GM23338 (cell line): Measurements from ENCODE around the gene CEBPZ. TPM values are rescaled to one million over a fixed set of nuclear protein-coding genes. Genes with fewer than 3 reads are reported as not detected.
A peak's percentile ranks its signal among the peaks of the same experiment; 100 is the strongest.
"Not testable (repeated sequence)": the region's sequence is repeated elsewhere in the genome, so short reads cannot be mapped to it uniquely, and the experiment has no call there.

Experiments used
- ATAC-seq: fragments of 200-7000 bp; cut with Tn5 transposase; 3 replicates; pipeline ENCODE4 v1.9.1; 2020
- DNase-seq: peaks from one replicate; pipeline ENCODE4 v3.0.0-alpha.2; 2015; ENCODE audit warnings: low spot score
- H2AFZ ChIP-seq: fragments of 200-600 bp; sonication (generic); 2 replicates; pipeline ENCODE4 v1.8.0; 2016; ENCODE audit warnings: antibody characterized with exemption, mild to moderate bottlenecking, moderate library complexity
- H3F3A ChIP-seq: fragments of 200-600 bp; sonication (generic); replicated peaks from 2 replicates; pipeline ENCODE4 v1.8.0; 2017; ENCODE audit warnings: antibody characterized with exemption, mixed run types, low read depth
- H3K27ac ChIP-seq: fragments of 200-600 bp; sonication (generic); 2 replicates; pipeline ENCODE4 v1.6.1; 2016; ENCODE audit warnings: low read depth
- H3K27me3 ChIP-seq: fragments of 200-600 bp; sonication (generic); 2 replicates; pipeline ENCODE4 v1.8.0; 2016; ENCODE audit warnings: mild to moderate bottlenecking, mixed run types, moderate library complexity; ENCODE audit not compliant: insufficient read depth
- H3K36me3 ChIP-seq: fragments of 200-600 bp; sonication (generic); 2 replicates; pipeline ENCODE4 v1.8.0; 2016; ENCODE audit warnings: mild to moderate bottlenecking; ENCODE audit not compliant: insufficient read depth
- H3K4me1 ChIP-seq: fragments of 200-600 bp; sonication (generic); 2 replicates; pipeline ENCODE4 v1.8.0; 2016; ENCODE audit warnings: mild to moderate bottlenecking, moderate library complexity; ENCODE audit not compliant: insufficient read depth
- H3K4me2 ChIP-seq: fragments of 200-600 bp; sonication (generic); 2 replicates; pipeline ENCODE4 v1.7.1; 2017; ENCODE audit warnings: mixed run types
- H3K4me3 ChIP-seq: fragments of 200-600 bp; sonication (generic); 2 replicates; pipeline ENCODE4 v1.6.1; 2016; ENCODE audit warnings: mixed run types
- H3K79me2 ChIP-seq: fragments of 200-600 bp; sonication (generic); replicated peaks from 2 replicates; pipeline ENCODE4 v1.8.0; 2017; ENCODE audit warnings: mild to moderate bottlenecking; ENCODE audit not compliant: insufficient read depth
- H3K9me2 ChIP-seq: fragments of 200-600 bp; sonication (generic); 2 replicates; pipeline ENCODE4 v1.8.0; 2017; ENCODE audit not compliant: insufficient read depth
- H4K20me1 ChIP-seq: fragments of 200-600 bp; sonication (generic); replicated peaks from 2 replicates; pipeline ENCODE4 v1.8.0; 2017; ENCODE audit warnings: mild to moderate bottlenecking; ENCODE audit not compliant: insufficient read depth
- H3K27ac Mint-ChIP-seq: 2 replicates; pipeline ENCODE4 v1.8.0; 2020; ENCODE audit warnings: inconsistent platforms, mild to moderate bottlenecking, moderate library complexity, mixed read lengths
- H3K27me3 Mint-ChIP-seq: 3 replicates; pipeline ENCODE4 v1.8.0; 2022; ENCODE audit warnings: low read depth, mild to moderate bottlenecking, moderate library complexity, mixed read lengths, inconsistent platforms; ENCODE audit not compliant: insufficient read depth, poor library complexity
- H3K36me3 Mint-ChIP-seq: 3 replicates; pipeline ENCODE4 v1.8.0; 2021; ENCODE audit warnings: low read depth, mild to moderate bottlenecking, inconsistent platforms, moderate library complexity, mixed read lengths
- H3K4me1 Mint-ChIP-seq: 3 replicates; pipeline ENCODE4 v1.8.0; 2020; ENCODE audit warnings: mild to moderate bottlenecking, inconsistent platforms, mixed read lengths
- H3K4me3 Mint-ChIP-seq: 3 replicates; pipeline ENCODE4 v1.8.0; 2021; ENCODE audit warnings: moderate library complexity, mild to moderate bottlenecking, inconsistent platforms, mixed read lengths
- H3K9me3 Mint-ChIP-seq: 3 replicates; pipeline ENCODE4 v1.8.0; 2020; ENCODE audit warnings: moderate library complexity, mild to moderate bottlenecking, inconsistent platforms, mixed read lengths
- CREB1 ChIP-seq: fragments of 250-450 bp; sonication (Bioruptor Pico); IDR thresholded peaks from 2 replicates; pipeline ENCODE4 v1.5.0; 2020; ENCODE audit warnings: low read depth, mild to moderate bottlenecking, moderate library complexity
- EZH2 ChIP-seq: fragments of 200-600 bp; sonication (generic); IDR thresholded peaks from one replicate; pipeline ENCODE4 v1.8.0; 2017; ENCODE audit warnings: antibody characterized with exemption, mild to moderate bottlenecking, low read depth; ENCODE audit not compliant: unreplicated experiment
- JUNB ChIP-seq: IDR thresholded peaks from one replicate; pipeline ENCODE4 v1.6.1; 2016; ENCODE audit warnings: antibody characterized with exemption; ENCODE audit not compliant: unreplicated experiment
- NANOG ChIP-seq: IDR thresholded peaks from 2 replicates; pipeline ENCODE4 v1.6.1; 2016; ENCODE audit warnings: antibody characterized with exemption, borderline replicate concordance
- POLR2AphosphoS5 ChIP-seq: IDR thresholded peaks from 2 replicates; pipeline ENCODE4 v1.6.1; 2016; ENCODE audit warnings: antibody characterized with exemption, low read depth
- STAT1 ChIP-seq: IDR thresholded peaks from one replicate; pipeline ENCODE4 v1.6.1; 2016; ENCODE audit warnings: antibody characterized with exemption; ENCODE audit not compliant: unreplicated experiment
- ZNF114 ChIP-seq: fragments of 250-450 bp; sonication (Bioruptor Pico); IDR thresholded peaks from 2 replicates; pipeline ENCODE4 v1.5.0; 2020; ENCODE audit warnings: mild to moderate bottlenecking, moderate library complexity
- polyA plus RNA-seq: library from polyadenylated mRNA; unstranded; fragments of >200 nt; fragmentation: Nextera tagmentation; extraction: Ambion mirVana; gene quantifications from 2 replicates; pipeline ENCODE4 v1.2.1, GENCODE V29; 2016
- total RNA-seq: library from RNA; depleted of rRNA; stranded (reverse); fragments of >200 nt; shearing (Covaris generic); gene quantifications from 2 replicates; pipeline ENCODE4 v1.2.3, GENCODE V29; 2014
- TF ChIP-seq, protein P1 (sequence below), 2 experiments: fragments of 200-600 bp in 1 of 2; sonication (generic) in 1 of 2; conservative IDR thresholded peaks; 2 replicates each; pipeline versions ENCODE4 v1.5.1 to v1.6.1; 2016 to 2017; ENCODE audit warnings: antibody characterized with exemption in 2 of 2, low read depth in 2 of 2, mild to moderate bottlenecking in 2 of 2, moderate library complexity in 1 of 2
- TF ChIP-seq, protein P2 (sequence below): IDR thresholded peaks from one replicate; pipeline ENCODE4 v1.6.1; 2018; ENCODE audit warnings: antibody characterized with exemption; ENCODE audit not compliant: unreplicated experiment

The CEBPZ gene
- total and polyA plus RNA-seq, 2 experiments from 2014 or later, result 133 to 185 TPM

DNA sequence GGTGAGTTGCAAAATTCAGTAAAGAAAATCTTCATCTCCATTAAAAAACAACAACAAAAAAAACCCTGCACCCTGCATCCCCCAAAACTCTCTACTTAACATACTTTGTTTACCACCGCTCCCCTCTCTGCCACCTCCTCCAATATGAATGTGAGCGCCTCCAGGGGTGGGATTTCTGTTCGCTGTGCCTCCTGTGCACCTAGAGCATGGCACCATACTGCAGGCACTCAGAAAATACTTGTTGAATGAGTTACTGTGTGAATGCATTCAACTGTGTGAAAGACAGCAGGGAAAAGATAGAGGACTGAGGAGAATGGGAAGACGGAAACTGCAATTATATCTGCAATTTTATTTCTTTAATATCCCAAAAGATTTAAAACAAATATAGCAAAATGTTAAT is 4.5 kb downstream of the CEBPZ start:
- Histone ChIP-seq H3K4me3 (peak overlapping the region; percentile 57), H3K27ac (peak overlapping the region; percentile 99), H3K4me2 (peak overlapping the region; percentile 83), H3K9me2 (no peaks in the 10 kb centered on the region), H4K20me1 (peaks cover 17% of the 10 kb centered on the region; the same call in 1 of the 2 replicates), H3K27me3 (no peaks in the 10 kb centered on the region), H3K79me2 (peaks cover 93% of the 10 kb centered on the region), H3K36me3 (peaks cover 27% of the 10 kb centered on the region), H3F3A (peaks cover 22% of the 10 kb centered on the region), H3K4me1 (peaks cover 63% of the 10 kb centered on the region), H2AFZ (no peak overlapping the region)
- Mint-ChIP-seq H3K9me3 (no peaks in the 10 kb centered on the region), H3K27me3 (no peaks in the 10 kb centered on the region), H3K4me1 (peaks cover 45% of the 10 kb centered on the region), H3K4me3 (peak overlapping the region; percentile 68), H3K36me3 (peaks cover 63% of the 10 kb centered on the region), H3K27ac (peak overlapping the region; percentile 91)
- ATAC-seq, result peak; percentile 27
- TF ChIP-seq CREB1 (no peak), POLR2AphosphoS5 (no peak), STAT1 (no peak), EZH2 (no peak), NANOG (no peak), ZNF114 (no peak)
- peak; percentile 36 for DNase-seq

DNA sequence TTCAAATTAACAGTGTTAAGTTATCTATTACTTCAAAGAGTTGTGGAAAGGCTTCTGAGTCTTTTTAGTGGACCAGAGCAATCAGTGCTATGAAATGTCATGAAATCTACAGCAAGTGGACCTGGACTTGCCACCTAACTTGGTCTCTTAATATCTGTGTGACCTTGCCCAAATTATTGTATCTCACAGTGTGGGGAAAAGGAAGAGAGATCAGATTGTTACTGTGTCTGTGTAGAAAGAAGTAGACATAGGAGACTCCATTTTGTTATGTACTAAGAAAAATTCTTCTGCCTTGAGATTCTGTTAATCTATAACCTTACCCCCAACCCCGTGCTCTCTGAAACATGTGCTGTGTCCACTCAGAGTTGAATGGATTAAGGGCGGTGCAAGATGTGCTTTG is 6.3 kb downstream of the CEBPZ start:
- Histone ChIP-seq H3K36me3 (peaks cover 43% of the 10 kb centered on the region), H3K4me3 (peak overlapping the region; percentile 24), H3K27ac (peak overlapping the region; percentile 97), H3F3A (peaks cover 22% of the 10 kb centered on the region), H3K4me1 (peaks cover 62% of the 10 kb centered on the region), H3K4me2 (peak overlapping the region; percentile 73), H3K79me2 (peaks cover 93% of the 10 kb centered on the region), H4K20me1 (peaks cover 21% of the 10 kb centered on the region; the same call in 1 of the 2 replicates)
- not testable (repeated sequence) for H2AFZ ChIP-seq, H3K27me3 ChIP-seq, ATAC-seq, H3K27me3 Mint-ChIP-seq, DNase-seq, H3K9me2 ChIP-seq, H3K9me3 Mint-ChIP-seq
- Mint-ChIP-seq H3K36me3 (peaks cover 80% of the 10 kb centered on the region), H3K4me1 (peaks cover 45% of the 10 kb centered on the region), H3K27ac (peak overlapping the region; percentile 92), H3K4me3 (peak overlapping the region; percentile 64)

DNA sequence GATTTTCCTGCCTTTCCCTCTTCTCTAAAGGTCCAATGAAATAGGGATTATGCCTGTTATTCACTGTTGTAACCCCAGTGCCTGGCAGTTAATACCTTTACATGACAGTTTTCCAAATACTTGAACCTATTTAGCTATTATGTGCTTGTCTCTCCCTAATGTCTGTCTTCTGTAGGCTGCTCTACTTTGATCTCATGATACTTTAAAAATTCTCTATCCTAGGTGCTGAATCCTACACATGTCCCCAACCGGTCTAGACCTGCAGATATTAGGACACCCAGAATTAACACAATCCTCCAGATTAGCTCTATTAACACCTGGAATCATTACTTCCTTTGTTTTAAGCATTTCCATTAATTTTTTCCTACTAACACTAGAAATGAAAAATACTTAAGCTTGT is 7.3 kb downstream of the CEBPZ start:
- Mint-ChIP-seq H3K27me3 (no peaks in the 10 kb centered on the region), H3K9me3 (no peaks in the 10 kb centered on the region), H3K36me3 (peaks cover 86% of the 10 kb centered on the region), H3K4me3 (peak overlapping the region; percentile 17; the same call in 2 of the 3 replicates), H3K4me1 (peaks cover 42% of the 10 kb centered on the region), H3K27ac (peak overlapping the region; percentile 20; the same call in 1 of the 2 replicates)
- Histone ChIP-seq H3K36me3 (peaks cover 53% of the 10 kb centered on the region), H3K4me2 (peak overlapping the region; percentile 73), H3K9me2 (no peaks in the 10 kb centered on the region), H2AFZ (no peak overlapping the region), H3K4me1 (peaks cover 51% of the 10 kb centered on the region), H3K27ac (peak overlapping the region; percentile 97), H3F3A (peaks cover 25% of the 10 kb centered on the region), H3K27me3 (no peaks in the 10 kb centered on the region), H3K4me3 (peak overlapping the region; percentile 24; the same call in 1 of the 2 replicates), H4K20me1 (peaks cover 16% of the 10 kb centered on the region; the same call in 1 of the 2 replicates), H3K79me2 (peaks cover 90% of the 10 kb centered on the region)
- no peak for ATAC-seq
- TF ChIP-seq, protein P1, sequence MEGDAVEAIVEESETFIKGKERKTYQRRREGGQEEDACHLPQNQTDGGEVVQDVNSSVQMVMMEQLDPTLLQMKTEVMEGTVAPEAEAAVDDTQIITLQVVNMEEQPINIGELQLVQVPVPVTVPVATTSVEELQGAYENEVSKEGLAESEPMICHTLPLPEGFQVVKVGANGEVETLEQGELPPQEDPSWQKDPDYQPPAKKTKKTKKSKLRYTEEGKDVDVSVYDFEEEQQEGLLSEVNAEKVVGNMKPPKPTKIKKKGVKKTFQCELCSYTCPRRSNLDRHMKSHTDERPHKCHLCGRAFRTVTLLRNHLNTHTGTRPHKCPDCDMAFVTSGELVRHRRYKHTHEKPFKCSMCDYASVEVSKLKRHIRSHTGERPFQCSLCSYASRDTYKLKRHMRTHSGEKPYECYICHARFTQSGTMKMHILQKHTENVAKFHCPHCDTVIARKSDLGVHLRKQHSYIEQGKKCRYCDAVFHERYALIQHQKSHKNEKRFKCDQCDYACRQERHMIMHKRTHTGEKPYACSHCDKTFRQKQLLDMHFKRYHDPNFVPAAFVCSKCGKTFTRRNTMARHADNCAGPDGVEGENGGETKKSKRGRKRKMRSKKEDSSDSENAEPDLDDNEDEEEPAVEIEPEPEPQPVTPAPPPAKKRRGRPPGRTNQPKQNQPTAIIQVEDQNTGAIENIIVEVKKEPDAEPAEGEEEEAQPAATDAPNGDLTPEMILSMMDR (conservative IDR thresholded peaks at IDR 0.05; ENCODE audit: low read depth in 2 of 2), result no peak
- TF ChIP-seq CREB1 (no peak), JUNB (no peak), ZNF114 (no peak), NANOG (no peak)
- TF ChIP-seq, protein P2, sequence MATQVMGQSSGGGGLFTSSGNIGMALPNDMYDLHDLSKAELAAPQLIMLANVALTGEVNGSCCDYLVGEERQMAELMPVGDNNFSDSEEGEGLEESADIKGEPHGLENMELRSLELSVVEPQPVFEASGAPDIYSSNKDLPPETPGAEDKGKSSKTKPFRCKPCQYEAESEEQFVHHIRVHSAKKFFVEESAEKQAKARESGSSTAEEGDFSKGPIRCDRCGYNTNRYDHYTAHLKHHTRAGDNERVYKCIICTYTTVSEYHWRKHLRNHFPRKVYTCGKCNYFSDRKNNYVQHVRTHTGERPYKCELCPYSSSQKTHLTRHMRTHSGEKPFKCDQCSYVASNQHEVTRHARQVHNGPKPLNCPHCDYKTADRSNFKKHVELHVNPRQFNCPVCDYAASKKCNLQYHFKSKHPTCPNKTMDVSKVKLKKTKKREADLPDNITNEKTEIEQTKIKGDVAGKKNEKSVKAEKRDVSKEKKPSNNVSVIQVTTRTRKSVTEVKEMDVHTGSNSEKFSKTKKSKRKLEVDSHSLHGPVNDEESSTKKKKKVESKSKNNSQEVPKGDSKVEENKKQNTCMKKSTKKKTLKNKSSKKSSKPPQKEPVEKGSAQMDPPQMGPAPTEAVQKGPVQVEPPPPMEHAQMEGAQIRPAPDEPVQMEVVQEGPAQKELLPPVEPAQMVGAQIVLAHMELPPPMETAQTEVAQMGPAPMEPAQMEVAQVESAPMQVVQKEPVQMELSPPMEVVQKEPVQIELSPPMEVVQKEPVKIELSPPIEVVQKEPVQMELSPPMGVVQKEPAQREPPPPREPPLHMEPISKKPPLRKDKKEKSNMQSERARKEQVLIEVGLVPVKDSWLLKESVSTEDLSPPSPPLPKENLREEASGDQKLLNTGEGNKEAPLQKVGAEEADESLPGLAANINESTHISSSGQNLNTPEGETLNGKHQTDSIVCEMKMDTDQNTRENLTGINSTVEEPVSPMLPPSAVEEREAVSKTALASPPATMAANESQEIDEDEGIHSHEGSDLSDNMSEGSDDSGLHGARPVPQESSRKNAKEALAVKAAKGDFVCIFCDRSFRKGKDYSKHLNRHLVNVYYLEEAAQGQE, result peak; percentile 58
- no peak for DNase-seq
